ENCODE results near the gene XCL2.

XCL2 gene

DNA sequence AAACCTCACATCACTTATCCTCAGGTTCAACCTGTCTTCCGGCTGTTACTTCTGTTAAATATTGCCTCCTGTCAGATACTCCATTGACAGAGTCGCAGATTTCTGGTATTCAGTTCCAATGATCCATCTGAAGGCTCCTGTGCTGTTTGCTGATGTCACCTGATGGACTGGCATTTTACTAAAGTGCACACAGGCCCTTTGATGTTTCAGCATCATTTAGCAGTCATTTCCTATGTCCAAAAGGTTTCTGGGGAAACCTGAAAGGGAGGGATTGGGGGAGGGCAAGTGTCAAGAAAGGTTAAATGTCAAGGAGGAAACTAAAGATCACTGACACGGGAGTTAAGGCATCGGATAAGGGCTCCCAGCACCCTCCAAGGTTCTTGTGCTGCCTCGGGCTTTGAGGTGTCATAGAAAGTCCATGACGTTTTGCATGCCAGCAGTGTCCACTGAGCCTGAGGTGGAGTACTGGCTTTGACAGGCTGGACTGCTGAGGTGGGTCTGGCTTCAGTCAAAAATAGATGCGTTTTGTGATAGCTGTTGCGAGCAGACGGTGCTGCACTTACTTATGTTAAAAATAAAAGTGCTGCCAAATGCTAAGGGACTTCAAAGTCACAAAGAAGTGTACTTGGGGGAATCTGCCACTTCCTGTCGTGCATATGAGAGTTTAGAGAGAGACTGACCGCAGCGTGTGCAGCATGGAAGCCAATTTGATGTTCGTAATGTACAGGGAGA is 30.8 kb downstream of the XCL2 start:
- DNase-seq = no peak

DNA sequence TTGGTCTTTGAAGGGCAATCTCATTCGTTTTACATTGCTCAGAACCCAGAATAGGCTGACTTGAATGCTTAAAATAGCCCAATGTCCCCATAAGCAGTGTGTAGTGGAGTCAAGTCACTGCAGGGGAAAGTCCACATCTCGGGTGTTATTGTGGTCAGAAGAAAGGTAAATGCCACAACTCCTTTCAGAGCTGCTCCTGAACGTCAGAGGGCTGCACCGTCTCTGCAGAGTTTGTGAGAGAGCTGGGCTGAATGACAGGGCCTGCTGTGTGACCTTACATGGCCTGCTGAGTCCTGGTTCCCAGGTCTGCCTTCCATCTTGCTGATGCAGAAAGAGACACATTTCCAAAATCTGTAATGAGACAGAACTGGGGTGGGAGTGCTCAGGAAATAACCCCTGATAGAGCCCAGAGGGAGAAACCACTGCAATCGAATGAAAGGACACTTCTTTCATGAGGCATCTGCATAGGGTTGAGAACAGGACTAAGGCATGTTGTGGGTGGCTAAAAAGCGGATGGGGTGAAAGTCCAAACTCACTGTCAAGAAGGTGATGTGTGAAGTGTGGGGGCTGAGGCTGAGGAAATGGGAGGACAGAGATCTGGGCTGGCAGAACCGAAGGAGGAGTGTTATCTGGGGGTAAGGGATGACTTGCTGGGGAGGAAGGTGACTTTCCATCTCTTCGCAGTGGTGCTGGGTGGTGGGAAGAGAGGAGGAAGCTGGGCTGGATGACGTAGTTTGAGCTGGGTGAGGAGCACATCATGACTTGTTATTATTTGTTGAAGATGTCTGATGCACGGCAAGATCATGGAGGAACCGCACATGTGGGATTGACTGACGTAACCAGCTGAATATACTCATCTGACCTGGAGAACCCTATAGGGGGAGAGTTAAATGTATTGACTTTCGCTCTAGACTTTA is 33.7 kb downstream of the XCL2 start:
- no peak for DNase-seq

DNA sequence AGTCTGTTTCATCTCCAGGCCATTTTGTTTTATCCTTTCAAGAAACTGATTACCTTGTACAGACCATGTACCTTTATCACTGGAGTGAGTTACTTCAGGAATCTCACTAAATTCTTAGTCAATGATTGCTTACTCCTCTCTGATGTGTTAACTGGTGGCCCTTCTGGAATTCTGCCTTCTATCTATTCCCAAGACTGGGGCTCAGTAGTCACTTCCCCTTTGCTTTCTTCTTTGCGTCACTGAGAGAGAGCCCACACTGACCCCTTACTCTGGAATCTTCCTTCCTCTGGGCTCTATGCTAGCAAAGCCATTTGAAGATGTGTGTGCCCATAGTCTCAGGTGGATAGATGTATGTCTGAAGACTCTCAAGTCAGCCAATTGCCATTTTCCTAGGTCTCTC is 34.6 kb downstream of the XCL2 start:
- DNase-seq = no peak

DNA sequence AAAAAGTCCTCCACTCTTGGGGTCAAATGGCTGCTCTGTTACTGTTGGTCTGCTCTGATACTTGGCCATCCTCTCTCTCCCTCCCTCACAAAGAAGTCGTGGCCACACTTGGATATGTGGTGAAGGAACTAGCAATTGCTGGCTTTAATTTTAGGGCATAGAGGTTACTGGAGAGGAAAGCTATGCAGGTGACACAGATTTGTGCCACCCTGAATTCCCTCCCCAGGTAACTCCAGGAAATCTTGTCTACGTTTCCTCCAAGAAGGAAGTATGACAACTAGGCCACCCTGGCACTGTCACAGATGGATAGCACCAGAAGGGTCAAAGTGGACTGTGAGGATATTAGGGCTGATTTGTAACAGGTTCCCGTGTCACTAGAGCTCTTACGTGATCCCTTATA is 36.0 kb downstream of the XCL2 start:
- no peak for DNase-seq

DNA sequence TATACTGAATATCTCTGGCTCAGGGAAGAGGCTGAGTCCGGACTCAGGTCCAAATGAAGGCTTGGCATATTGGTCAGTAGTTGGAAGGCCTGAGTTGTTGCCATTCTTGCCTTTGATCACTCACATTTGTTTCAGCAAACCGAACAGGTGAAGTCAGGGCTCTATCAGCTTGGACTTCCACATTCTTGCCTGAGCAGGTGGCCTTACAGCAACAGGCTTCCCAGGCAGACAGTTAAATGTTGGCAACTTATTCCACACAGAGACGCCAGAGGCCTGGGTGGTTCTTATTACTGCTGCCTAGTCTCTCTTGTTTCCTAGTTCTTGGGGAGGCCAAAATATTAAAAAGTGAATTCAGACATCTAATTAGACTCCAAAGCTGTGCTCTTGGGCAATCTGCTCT is 36.6 kb downstream of the XCL2 start:
- no peak for DNase-seq

DNA sequence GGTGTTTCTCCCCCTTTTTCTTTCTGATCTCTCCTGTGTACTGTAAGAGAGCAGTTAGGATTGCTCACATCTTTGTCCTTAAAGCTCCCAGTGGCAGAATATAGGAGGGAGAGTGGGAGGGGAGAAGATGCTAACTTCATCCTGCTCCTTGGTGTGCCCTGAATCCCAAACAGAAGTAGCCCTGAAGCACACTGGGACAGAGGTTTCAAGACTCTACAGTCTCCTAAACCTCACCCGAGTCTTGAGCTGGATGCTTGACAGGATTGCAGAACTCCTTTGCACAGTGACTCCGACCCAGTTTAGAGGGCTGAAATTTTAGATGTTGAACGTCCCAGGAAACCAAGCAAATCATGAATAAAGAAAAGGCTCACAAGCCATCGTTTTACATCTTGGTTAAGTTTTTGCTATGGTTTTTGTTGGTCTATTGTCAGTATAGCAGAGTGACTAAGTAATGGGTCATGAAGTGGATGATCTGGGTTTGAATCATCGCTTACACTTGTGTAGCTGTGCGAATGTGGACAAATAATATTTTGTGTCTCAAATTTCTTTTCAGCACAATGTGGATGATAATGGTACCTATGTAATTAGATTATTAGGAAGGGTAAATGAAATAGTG is 37.5 kb downstream of the XCL2 start:
- no peak for DNase-seq

DNA sequence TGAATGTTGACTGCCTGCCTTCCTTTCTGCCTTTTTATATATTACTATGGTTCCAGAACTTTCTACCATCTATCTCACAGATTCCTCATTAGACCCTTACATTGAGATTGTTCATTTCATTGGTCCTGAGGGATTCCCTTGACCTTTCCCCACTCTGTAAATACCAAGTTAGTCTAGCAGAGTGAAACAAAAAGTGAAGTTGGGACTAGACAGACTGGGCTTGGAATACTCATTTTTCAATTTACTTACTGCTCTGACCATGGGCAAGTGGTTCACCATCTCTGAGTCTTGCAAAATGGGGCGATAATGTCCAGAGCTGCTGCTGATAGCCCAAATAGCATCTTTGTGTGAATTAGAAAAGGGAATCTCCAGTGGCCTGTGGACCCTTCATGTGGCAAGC is 38.8 kb downstream of the XCL2 start:
- DNase-seq = no peak

DNA sequence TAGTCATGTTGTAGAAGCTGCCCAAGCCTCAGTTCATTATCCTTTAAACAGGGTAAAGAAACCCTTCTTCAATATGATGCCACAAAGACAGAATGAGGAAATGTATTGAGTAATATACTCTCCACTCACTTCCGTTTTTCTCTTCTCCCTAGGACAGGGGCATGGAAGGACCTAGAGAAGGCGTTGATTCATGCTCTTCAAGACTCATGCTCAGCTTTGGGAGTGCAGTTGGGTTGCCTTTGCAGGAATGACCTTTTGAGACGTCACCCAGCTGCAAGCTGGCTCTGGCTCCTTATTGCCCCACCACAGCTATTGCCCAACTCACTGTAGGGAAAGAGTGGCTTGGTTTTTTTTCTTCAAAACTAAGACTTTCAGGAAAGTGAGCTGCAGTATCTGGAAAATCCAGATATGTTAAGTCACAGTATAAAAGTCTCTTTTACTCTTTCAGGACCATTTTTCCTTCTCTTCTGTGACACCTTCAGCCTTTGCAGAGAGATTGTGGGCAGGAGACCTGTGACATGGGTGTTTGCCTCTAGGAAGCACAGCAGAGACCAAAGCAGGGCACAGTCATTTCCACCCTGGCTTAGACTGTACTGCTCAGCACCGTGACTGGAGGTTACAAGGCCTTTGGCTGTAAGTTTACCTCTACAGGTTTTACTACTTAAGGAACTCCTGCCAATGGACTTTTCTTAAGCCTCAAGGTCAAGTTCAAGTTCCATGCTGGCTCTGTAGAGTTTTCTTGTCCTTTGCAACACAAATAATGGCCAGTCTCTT is 39.5 kb downstream of the XCL2 start:
- no peak for DNase-seq

DNA sequence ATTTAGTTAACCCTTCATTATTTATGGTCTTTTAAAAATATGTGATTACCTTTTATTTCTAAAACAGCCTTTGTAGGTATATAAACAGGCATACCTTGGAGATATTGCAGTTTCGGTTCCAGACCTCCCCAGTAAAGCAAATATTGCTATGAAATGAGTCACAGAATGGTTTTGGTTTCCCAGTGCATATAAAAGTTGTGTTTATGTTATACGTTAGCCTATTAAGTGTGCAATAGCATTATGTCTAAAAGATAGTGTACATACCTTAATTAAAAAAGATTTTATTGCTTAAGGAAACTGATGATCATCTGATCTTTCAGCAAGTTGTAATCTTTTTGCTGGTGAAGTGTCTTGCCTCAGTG is 44.1 kb downstream of the XCL2 start:
- no peak for DNase-seq

DNA sequence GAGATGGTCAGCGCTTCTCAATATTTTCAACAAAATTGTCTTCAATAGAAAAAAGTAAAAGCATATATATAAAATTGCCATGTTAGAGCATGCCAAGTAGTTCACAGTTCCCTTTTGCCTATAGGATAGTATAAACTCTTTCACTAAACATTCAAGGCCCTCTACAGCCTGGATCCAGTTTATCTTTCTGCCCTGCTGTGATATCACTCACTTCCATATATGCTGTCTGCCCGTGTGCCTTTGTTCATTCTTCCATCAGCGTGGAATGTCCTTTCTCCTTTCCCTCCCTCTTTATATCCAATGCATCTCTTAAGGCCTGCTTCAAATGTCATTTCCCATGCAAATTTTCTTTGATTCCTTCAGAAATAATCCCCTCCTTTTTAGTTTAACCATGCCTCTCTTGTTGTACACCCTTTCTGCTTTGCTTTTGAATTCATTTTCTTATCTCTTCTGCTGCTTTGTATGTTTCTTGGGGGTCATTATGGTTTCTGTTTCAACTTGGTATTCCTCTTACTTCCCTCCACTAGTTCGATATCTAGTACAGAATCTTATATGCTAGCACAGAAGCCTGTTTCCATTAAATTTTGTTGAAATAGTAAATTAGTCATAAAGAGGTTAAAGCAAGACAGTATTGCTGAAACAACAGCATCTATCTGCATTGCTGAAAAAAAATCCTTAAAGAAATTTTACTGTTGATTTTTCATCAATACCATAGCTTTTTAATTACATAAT is 44.7 kb downstream of the XCL2 start:
- no peak for DNase-seq

DNA sequence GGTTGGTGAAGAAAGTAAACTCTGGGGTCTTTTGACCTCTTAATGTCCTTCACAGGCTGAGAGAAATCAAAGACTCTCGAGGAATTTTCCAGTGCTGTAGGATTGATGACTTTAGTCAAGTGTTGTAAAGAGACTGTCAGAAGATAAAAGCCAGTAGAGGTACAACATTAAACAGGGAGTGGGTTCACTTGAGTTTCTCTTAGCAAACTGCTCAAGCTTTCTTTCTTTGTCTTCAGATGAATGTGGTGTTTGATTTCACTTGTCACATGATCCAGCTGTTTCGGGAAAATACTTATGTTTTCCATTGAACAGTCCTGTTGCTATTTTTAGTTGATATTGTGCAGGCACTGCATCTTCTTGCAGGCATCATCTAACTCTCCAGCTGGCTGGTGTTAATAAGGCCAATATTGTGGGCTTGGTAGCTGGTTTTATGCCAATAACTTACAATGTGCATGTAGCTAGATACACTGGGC is 45.6 kb downstream of the XCL2 start:
- DNase-seq = peak; percentile 39

DNA sequence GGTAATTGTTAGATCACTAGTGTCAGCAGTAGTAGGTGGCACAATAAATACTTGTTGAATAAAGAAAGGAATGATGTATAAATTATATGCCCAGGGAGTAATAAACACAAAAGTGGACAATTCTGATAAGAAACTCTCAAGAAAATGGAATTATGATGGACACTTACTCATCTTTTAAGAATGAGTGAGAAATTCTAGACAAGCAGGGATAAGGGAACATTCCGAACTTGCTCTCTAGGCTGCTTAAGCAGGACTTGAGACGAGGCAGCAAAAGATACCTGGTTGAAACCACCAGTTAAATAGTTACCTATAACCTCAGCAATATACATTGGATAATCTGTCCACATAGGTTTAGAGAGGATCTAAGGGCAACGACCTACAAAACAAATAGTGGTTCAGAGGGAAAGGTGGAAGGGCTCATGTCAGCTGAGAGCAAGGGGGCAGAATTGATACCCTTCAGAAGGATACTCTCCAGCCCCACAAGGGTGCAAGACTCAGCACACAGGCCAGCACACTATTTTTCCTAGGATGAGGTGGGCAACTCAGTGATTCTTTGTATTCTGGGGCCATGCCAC is 46.3 kb downstream of the XCL2 start:
- no peak for DNase-seq

DNA sequence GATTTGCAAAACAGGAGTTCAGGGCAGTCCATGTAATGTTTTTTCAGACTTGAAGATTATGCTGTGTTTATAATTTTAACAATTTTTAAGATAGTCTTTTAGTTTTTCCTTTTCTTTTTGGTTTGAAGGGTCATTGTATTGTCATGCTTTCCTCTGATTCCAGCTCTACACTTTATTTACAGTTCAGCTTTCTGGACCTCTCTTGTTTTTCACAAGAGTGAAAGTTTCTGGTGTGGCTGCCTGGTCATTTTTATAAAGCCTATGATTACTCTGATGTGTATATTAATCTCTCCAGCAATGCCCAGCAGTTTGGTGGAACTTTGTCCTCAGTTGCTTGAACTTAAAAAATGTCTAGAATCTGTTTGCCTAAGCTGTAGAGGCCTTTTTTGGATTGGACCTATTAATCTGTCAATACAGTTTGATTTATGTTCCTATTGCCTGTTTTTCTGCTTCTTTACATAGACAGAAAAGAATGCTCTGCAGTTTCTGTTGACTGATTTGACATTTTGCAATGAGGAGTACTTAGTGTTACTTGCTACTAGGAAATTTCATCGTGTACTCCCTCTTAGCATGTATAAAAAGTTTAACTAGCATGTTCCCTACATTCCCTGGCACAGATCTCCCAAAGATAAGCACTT is 52.2 kb downstream of the XCL2 start:
- no peak for DNase-seq

Data from NCI-H2227 treated with DMSO at 0.1 percent for 48 hours (cell line).